ENCODE measurements around the gene TP63.
"Not testable (repeated sequence)": the region's sequence is repeated elsewhere in the genome, so short reads cannot be mapped to it uniquely, and the experiment has no call there.

TP63 gene

GRCh38 chr3:189626286-189626685, 4.9 kb upstream of the TP63 start:
- no peak for DNase-seq

GRCh38 chr3:189629803-189630455, 1.3 kb upstream of the TP63 start:
- DNase-seq, result no peak

DNA sequence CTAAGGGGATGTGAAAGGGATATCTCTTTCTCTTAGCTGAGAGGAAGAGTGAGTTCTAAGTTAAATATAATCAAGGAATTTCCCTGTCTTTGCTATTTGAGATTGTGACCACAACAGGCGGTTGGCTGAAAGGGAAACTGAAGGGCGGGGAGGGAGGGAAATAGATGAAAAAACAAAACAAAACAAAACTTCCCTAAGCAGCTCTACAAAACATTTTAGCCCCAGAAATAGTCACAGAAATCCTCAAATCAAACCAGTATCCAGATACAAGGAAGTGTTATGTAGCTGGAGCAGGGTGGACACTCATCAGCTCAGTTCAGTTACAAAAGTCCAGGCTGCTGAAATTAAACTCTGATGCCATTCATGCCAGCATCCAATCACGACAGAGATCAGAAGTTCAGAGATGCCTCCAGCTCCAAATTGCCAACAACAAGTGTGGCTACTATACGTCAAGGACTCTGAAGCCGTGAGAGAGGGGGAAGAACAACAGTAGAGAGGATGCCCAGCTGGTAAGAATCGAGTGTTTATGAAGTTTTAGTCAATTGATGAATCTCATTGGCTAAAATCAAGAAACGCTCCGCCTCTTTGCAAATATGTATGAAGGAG, 319 bp upstream of the TP63 start:
- no peak for DNase-seq

DNA sequence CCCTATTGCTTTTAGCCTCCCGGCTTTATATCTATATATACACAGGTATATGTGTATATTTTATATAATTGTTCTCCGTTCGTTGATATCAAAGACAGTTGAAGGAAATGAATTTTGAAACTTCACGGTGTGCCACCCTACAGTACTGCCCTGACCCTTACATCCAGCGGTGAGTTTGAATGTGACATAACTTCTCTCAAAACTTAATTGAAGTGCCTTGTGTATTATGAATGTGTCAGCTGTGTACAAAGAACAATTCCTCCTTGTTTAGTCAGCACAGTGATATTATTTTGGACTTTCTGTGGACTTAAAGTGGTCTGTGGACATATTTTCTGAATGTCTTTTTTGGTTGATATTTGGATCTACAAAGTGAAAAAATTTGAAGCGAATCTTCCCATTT, 220 bp downstream of the TP63 start:
- no peak for DNase-seq

DNA sequence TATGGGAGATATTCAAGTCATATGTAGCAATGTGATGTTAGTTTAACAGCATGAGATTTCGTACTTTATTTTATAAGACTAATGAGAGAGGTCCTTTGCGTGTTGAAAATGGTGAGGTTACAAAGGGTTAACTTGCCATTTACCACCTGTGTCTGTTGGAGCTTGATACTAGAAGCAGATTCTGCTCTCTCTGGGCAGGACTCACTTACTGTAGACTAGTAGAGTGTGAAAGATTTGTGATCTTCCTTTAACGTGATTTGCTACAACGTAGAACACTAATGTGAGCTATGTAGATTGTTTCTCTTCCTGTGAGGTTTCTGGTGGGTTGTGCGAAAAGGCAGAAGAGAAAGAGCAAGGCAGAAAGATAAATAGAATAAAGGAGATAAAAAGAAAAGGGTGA, 1.1 kb downstream of the TP63 start:
- DNase-seq, result no peak

- DNase-seq, result no peak
Measured at GRCh38 chr3:189635339-189635738, 4.2 kb downstream of the TP63 start.

GRCh38 chr3:189636048-189636447, 4.9 kb downstream of the TP63 start:
- DNase-seq, result no peak

DNA sequence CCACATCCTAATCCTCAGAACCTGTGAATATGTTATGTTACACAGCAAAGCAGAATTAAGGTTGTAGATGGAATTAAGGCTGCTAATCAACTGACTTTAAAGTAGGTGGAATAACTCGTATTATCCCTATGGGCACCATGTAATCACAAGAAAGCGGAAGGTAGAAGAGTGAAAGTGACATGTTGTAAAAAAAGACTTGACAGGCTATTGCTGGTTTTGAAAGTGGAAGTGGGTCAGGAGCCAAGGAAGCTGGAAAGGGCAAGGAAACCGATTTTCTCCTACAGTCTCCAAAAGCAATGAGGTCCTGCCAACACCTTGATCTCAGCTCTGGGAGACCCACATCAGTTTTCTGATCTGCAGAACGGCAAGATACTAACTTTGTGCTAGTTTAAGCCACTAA, 6.6 kb downstream of the TP63 start:
- DNase-seq, result no peak

DNA sequence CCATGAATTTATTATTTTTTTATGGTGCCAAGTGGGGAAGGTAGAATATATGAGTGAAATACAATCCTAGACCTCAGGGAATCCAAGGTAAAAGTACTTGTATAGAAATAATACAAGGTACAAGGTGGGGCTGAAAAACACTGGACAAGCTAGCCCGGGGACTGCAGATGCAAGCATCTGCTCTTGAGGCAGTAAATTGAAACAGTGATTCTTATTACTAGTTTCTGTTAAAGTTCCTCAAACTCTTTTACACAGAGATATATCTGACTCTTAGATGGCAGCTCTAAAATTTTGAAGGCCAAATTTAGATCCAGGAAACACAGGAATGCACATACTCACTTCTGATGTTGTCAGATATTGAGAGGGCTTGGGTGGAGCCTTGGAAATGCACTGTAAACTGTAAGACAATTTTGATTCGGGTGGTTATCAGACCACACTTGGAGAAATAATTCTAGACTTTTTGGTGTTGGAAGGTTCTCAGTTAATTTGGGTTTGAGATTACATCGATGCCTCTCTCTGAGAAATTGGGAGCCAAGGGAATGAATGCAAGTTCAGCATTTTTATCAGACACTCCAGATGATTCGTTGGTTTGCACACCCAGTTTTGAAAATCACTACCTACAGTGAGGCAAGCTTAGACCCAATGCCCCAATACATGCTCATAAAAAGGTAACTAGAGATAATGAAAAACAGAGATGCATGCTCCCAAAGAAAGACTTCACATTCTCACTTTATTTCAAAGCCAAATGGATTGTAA, 7.3 kb downstream of the TP63 start:
- DNase-seq, result no peak

GRCh38 chr3:189641776-189642175, 10.6 kb downstream of the TP63 start:
- DNase-seq, result no peak

DNA sequence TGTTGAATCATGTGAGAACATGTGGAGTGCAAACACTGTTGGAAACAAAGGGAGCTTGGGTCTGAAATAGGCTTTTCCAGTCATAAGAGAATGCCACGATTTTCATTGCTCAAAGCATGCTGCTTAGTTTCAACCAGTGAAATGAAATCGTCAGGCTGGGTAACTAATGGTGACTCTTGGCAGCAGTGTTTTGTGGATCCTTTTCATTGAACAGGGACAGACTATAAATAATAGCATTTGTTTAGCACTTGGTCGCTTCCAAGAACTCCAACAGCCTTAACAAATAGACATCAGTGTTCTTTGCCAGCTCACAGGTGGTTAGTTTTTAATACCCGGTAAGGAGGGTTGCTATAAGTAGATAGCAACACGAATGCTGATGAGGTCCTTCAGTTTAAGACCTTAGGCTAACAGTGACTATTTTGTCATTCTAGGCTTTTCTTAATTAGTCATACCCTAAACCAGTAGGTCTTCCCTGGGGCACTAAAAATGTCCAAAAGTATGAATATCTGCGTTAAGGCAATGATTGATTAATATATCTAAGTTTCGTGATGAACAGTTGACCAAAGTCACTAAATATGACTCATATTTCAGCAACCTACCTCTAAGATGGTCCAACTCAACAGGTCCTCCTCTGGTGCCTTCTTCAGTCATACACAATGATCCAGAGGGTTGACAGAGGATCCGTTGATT, 15.8 kb downstream of the TP63 start:
- no peak for DNase-seq

- DNase-seq, result no peak
Measured at GRCh38 chr3:189652042-189652441, 20.9 kb downstream of the TP63 start.

GRCh38 chr3:189655617-189656016, 24.4 kb downstream of the TP63 start:
- DNase-seq, result no peak

DNA sequence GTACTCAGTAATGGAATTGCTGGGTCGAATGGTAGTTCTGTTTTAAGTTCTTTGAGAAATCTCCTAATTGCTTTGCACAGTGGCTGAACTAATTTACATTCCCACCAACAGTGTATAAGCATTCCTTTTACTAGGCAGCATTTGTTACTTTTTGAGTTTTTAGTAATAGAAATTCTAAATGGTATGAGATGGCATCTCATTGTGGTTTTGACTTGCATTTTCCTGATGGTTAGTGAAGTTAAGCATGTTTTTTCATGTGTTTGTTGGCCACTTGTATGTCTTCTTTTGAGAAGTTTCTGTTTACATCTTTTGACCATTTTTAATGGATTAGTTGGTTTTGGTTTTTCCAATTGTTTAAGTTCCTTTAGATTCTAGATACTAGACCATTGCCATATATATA, 28.4 kb downstream of the TP63 start:
- no peak for DNase-seq

GRCh38 chr3:189664311-189664710, 33.1 kb downstream of the TP63 start:
- DNase-seq, result peak; percentile 83

DNA sequence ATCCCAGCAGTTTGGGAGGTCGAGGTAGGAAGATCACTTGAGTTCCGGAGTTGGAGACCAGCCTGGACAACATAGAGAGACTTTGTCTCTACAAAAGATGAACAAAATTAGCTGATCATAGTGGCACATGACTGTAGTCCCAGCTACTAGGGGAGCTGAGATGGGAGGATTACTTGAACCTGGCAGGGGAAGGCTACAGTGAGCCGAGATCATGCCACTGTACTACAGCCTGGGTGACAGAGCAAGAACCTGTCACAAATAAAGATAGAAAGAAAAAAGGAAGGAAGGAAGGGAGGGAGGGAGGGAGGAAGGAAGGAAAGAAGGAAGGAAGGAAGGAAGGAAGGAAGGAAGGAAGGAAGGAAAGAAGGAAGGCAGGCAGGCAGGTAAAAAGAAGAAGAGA, 41.2 kb downstream of the TP63 start:
- not testable (repeated sequence) for DNase-seq

DNA sequence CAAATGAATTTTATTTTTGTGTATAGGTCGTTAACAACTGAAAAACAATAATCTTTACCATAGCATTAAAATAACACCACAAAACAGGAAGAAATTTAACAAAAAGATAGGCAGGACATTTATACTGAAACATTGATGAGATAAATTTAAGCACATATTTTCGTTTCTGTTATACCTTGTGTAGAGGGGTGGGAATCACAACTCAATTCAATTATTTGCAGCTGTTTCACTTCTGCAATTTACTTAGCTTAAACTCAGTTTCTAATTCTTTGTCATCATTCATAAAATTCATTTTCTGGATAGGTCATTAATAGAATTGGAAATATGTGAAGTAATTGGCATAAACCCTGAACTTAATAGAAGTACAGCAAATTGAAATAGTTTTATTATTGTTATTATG, 42.3 kb downstream of the TP63 start:
- no peak for DNase-seq

DNA sequence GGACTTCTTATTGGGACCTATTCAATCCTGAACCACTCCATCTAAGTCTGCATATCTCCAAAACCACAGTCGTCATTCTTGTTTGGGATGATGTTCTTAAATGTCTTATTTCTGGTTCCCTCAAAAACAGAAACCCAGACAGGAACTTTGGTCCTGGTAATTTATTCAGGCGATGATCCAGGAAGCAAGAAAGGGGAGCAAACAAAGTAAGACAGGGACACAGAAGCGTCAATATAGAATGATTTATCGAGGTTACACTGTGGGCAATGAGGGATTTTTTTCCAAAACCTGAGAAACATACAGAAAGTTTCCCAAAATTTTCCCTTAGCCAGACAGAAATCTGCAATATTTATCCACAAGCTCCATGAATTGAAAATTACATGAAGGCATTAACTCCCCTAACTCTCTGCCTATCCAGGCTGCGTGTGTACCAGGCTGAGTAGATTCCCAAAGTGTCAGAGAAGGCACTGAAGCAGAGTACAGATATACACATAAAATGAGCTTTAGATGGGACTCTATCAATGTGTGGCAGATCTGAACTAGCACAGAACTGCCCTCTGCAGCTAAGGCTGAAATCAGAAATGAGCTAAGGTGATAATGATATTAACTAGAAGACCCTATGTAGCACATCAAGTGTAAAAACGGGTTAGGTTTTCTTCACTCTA, 43.2 kb downstream of the TP63 start:
- no peak for DNase-seq

DNA sequence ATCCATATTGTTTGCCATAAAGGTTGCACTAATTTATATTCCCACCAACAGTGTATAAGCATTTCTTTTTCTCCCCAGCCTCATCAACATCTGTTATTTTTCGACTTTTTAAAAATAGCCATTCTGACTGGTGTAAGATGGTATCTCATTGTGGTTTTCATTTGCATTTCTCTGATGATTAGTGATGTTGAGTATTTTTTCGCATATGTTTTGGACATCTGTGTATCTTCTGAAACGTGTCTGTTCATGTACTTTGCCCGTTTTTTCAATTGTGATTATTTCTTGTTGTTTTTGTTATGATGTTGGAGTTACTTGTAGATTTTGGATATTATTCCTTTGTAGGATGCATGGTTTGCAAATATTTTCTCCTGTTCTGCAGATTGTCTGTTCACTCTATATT, 46.5 kb downstream of the TP63 start:
- no peak for DNase-seq

DNA sequence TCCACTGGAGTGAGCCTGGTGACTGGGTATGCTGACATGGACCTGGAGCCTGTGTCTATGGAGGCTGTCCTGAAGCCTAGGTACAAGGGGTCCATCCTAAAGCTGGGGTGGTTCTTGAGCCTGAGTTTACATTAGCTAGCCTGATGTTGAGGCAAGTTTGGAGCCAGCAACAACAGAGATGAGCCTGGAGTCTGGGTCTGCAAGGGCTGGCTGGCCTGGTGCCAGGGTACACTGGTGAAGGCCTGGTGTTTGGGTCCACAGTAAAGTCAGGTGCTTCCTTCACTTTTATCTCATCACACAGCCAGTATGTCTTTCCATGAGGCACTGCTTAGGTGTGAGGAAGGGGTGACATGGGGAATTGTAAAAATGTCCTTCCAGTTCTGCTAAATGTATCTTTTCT, 49.5 kb downstream of the TP63 start:
- DNase-seq, result no peak

GRCh38 chr3:189683546-189684255, 52.5 kb downstream of the TP63 start:
- DNase-seq, result no peak

- DNase-seq, result no peak
Measured at GRCh38 chr3:189684317-189684716, 53.1 kb downstream of the TP63 start.

- no peak for DNase-seq
Measured at GRCh38 chr3:189685291-189685690, 54.1 kb downstream of the TP63 start.

Data from amniotic stem cell (primary cell).